Measurements from ENCODE around the gene RNF150.

DNA sequence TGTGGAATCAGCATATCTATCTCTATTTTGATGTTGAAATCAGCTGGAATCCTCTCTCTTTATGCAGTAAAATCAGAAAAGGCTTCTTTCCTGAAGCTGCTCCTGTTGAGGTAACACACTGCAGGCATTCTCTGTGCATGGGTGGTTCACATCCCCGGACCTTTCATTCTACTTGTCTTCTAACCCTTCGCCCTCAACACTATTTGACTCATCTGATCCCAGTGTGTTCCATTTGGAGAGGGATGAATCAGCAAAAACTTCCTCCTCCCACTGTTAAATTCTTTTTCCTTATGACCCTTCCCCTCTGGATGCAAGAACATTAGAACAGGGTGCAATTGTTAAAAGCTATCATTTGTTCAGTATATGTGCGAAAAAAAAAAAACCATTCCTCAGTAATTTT, 67.4 kb downstream of the RNF150 start:
- TF ChIP-seq, protein P1, sequence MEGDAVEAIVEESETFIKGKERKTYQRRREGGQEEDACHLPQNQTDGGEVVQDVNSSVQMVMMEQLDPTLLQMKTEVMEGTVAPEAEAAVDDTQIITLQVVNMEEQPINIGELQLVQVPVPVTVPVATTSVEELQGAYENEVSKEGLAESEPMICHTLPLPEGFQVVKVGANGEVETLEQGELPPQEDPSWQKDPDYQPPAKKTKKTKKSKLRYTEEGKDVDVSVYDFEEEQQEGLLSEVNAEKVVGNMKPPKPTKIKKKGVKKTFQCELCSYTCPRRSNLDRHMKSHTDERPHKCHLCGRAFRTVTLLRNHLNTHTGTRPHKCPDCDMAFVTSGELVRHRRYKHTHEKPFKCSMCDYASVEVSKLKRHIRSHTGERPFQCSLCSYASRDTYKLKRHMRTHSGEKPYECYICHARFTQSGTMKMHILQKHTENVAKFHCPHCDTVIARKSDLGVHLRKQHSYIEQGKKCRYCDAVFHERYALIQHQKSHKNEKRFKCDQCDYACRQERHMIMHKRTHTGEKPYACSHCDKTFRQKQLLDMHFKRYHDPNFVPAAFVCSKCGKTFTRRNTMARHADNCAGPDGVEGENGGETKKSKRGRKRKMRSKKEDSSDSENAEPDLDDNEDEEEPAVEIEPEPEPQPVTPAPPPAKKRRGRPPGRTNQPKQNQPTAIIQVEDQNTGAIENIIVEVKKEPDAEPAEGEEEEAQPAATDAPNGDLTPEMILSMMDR (IDR thresholded peaks at IDR 0.05; ENCODE audit: poor library complexity), result no peak
- TF ChIP-seq EZH2 (IDR thresholded peaks at IDR 0.05; ENCODE audit: borderline replicate concordance), result no peak
